Duodenal mucosa (tissue), 2 donors: ENCODE measurements around the gene SLC9A7.

Experiments
- H3K27ac ChIP-seq: one replicate; pipeline ENCODE4 v1.7.0; 2013; ENCODE audit warnings: low read depth, low read length
- H3K27me3 ChIP-seq, 2 donors: one replicate each; pipeline ENCODE4 v1.7.0; 2013; ENCODE audit warnings: low read length in 2 of 2, control low read depth in 1 of 2; ENCODE audit not compliant: insufficient read depth in 2 of 2, control insufficient read depth in 1 of 2
- H3K36me3 ChIP-seq, 2 donors: one replicate each; pipeline ENCODE4 v1.7.0; 2013; ENCODE audit warnings: low read length in 2 of 2, control low read depth in 1 of 2; ENCODE audit not compliant: insufficient read depth in 2 of 2, control insufficient read depth in 1 of 2
- H3K4me1 ChIP-seq, 2 donors: one replicate each; pipeline ENCODE4 v1.7.0; 2013; ENCODE audit warnings: low read length in 2 of 2, control low read depth in 1 of 2; ENCODE audit not compliant: insufficient read depth in 2 of 2, control insufficient read depth in 1 of 2
- H3K4me3 ChIP-seq, 2 donors: one replicate each; pipeline ENCODE4 v1.7.0; 2013; ENCODE audit warnings: low read length in 2 of 2, low read depth in 1 of 2
- H3K9ac ChIP-seq, 2 donors: one replicate each; pipeline ENCODE4 v1.7.0; 2013; ENCODE audit warnings: low read length in 2 of 2, low read depth in 1 of 2
- H3K9me3 ChIP-seq, 2 donors: one replicate each; pipeline ENCODE4 v1.7.0; 2013; ENCODE audit warnings: low read length in 2 of 2, control low read depth in 1 of 2; ENCODE audit not compliant: control insufficient read depth in 1 of 2

The SLC9A7 gene

GRCh38 chrX:46782034-46782433 is 23.1 kb upstream of the SLC9A7 start:
- H3K36me3 ChIP-seq = no peaks in the 10 kb centered on the region
- no peak overlapping the region for H3K9ac ChIP-seq
- H3K4me1 ChIP-seq = no peaks in the 10 kb centered on the region
- H3K27me3 ChIP-seq = no peaks in the 10 kb centered on the region
- no peaks in the 10 kb centered on the region for H3K9me3 ChIP-seq
- H3K27ac ChIP-seq = no peak overlapping the region
- H3K4me3 ChIP-seq = no peak overlapping the region

GRCh38 chrX:46777971-46778810 is 19.3 kb upstream of the SLC9A7 start:
- Histone ChIP-seq H3K4me1 (no peaks in the 10 kb centered on the region), H3K4me3 (no peak overlapping the region), H3K9me3 (no peaks in the 10 kb centered on the region), H3K9ac (no peak overlapping the region), H3K27ac (no peak overlapping the region), H3K36me3 (no peaks in the 10 kb centered on the region), H3K27me3 (no peaks in the 10 kb centered on the region)

GRCh38 chrX:46770817-46771163 is 11.9 kb upstream of the SLC9A7 start:
- Histone ChIP-seq H3K9me3 (no peaks in the 10 kb centered on the region), H3K4me3 (no peak overlapping the region), H3K36me3 (no peaks in the 10 kb centered on the region), H3K27me3 (no peaks in the 10 kb centered on the region), H3K4me1 (no peaks in the 10 kb centered on the region), H3K9ac (no peak overlapping the region), H3K27ac (no peak overlapping the region)

GRCh38 chrX:46770000-46770816 is 11.3 kb upstream of the SLC9A7 start:
- Histone ChIP-seq H3K9ac (no peak overlapping the region), H3K9me3 (no peaks in the 10 kb centered on the region), H3K27ac (no peak overlapping the region), H3K36me3 (no peaks in the 10 kb centered on the region), H3K4me3 (no peak overlapping the region), H3K27me3 (no peaks in the 10 kb centered on the region), H3K4me1 (no peaks in the 10 kb centered on the region)

- Histone ChIP-seq H3K36me3 (no peaks in the 10 kb centered on the region), H3K4me3 (no peak overlapping the region), H3K9ac (no peak overlapping the region), H3K9me3 (no peaks in the 10 kb centered on the region), H3K27ac (no peak overlapping the region), H3K27me3 (no peaks in the 10 kb centered on the region), H3K4me1 (peaks cover 5% of the 10 kb centered on the region in 2 donors)
Measured at GRCh38 chrX:46762963-46763362, 4.0 kb upstream of the SLC9A7 start.

GRCh38 chrX:46759645-46759974 is 692 bp upstream of the SLC9A7 start:
- H3K36me3 ChIP-seq = no peaks in the 10 kb centered on the region
- H3K27me3 ChIP-seq = no peaks in the 10 kb centered on the region
- peaks cover 5% of the 10 kb centered on the region in 2 donors for H3K4me1 ChIP-seq
- no peak overlapping the region for H3K27ac ChIP-seq
- H3K9ac ChIP-seq = peak overlapping the region in 1 of 2 donors; percentile 25
- H3K9me3 ChIP-seq = no peaks in the 10 kb centered on the region
- H3K4me3 ChIP-seq = peak overlapping the region; percentile 61 to 75

- no peaks in the 10 kb centered on the region for H3K9me3 ChIP-seq
- no peaks in the 10 kb centered on the region for H3K27me3 ChIP-seq
- peak overlapping the region; percentile 60 to 75 for H3K4me3 ChIP-seq
- H3K36me3 ChIP-seq = no peaks in the 10 kb centered on the region
- peaks cover 5% of the 10 kb centered on the region in 2 donors for H3K4me1 ChIP-seq
- no peak overlapping the region for H3K27ac ChIP-seq
- no peak overlapping the region for H3K9ac ChIP-seq
Measured at GRCh38 chrX:46758163-46758955, 559 bp downstream of the SLC9A7 start.

- Histone ChIP-seq H3K27ac (no peak overlapping the region), H3K4me3 (peak overlapping the region in 1 of 2 donors; percentile 60), H3K9ac (no peak overlapping the region), H3K27me3 (no peaks in the 10 kb centered on the region), H3K9me3 (no peaks in the 10 kb centered on the region), H3K4me1 (peaks cover 5% of the 10 kb centered on the region in 2 donors), H3K36me3 (no peaks in the 10 kb centered on the region)
Measured at GRCh38 chrX:46757593-46757992, 1.3 kb downstream of the SLC9A7 start.

- Histone ChIP-seq H3K27me3 (no peaks in the 10 kb centered on the region), H3K9ac (no peak overlapping the region), H3K9me3 (no peaks in the 10 kb centered on the region), H3K4me1 (peaks cover 5% of the 10 kb centered on the region in 2 donors), H3K27ac (no peak overlapping the region), H3K36me3 (no peaks in the 10 kb centered on the region), H3K4me3 (no peak overlapping the region)
Measured at GRCh38 chrX:46757052-46757451, 1.9 kb downstream of the SLC9A7 start.

GRCh38 chrX:46755671-46756070 is 3.2 kb downstream of the SLC9A7 start:
- Histone ChIP-seq H3K27ac (no peak overlapping the region), H3K9me3 (no peaks in the 10 kb centered on the region), H3K4me3 (no peak overlapping the region), H3K36me3 (no peaks in the 10 kb centered on the region), H3K4me1 (peaks cover 5% of the 10 kb centered on the region in 2 donors), H3K9ac (no peak overlapping the region), H3K27me3 (no peaks in the 10 kb centered on the region)
